GM21825 (cell line): ENCODE results near the gene TKTL1.

Experiments used
- ATAC-seq: cut with Tn5 transposase; IDR thresholded peaks from one replicate; pipeline ENCODE4 v1.9.1; 2021; ENCODE audit warnings: mild to moderate bottlenecking, moderate library complexity; ENCODE audit not compliant: unreplicated experiment

TKTL1 gene

DNA sequence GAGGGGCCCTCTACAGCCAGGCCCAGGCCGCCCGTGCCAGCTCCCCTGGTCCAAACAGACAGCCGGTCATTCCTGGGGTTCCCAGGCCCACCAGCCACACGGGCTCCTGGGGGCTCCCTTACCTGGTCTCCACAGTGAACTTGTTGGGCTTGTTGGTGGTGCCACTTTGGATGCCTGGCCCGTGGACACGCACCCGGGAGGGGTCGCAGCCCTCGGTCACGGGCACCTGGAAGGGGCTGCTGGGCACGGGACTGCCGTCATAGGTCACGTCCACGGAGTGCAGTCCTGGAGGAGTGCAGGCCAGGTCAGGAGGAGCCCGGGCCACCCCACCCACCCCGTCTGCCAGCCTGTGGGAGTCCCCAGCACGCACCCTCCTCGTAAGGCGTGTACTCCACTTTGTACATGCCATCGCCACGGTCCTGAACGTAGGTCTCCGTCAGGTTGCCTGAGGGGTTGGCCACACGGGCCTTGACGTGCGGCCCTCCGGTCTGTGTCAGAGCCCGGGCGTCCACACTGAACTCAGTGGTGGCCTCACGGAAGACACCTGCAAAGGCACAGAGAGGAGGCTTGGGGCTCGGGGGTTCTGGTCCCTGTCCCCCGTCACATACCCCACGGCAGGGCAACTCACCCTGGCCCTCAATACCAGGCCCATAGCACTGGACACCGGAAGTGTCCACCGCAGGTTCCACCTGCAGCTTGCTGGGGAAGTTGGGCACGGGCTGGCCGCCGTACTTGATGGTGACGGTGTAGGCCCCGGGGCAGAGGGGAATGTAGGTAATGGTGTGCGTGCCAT lies 64.0 kb downstream of the TKTL1 start:
- no peak for ATAC-seq

DNA sequence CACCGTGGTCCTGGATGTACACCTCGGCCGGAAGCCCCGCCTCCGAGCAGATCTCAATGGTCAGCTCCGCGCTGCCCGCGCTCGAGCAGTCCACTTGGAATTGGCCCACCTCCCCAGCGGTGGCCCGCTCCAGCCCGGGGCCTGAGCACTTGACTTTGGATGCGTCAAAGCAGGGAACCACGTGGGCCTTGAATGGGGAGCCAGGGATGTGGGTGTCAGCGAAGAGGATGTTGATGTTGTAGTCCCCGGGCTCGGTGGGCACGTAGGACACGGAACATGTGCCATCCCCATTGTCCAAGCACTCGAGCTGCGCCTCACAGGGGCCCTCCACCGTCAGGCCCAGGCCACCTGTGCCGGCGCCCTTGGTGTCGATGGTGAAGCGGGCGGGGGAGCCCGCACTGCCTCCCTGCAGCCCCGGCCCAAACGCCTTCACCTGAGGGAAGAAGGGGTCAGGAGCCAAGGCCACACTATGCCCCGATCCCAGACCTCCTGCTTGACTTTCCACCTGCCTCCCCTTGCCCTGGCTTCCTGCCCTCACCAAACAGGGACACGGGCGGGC lies 64.6 kb downstream of the TKTL1 start:
- no peak for ATAC-seq

GRCh38 chrX:154362085-154362742 lies 66.6 kb downstream of the TKTL1 start:
- ATAC-seq: no peak

DNA sequence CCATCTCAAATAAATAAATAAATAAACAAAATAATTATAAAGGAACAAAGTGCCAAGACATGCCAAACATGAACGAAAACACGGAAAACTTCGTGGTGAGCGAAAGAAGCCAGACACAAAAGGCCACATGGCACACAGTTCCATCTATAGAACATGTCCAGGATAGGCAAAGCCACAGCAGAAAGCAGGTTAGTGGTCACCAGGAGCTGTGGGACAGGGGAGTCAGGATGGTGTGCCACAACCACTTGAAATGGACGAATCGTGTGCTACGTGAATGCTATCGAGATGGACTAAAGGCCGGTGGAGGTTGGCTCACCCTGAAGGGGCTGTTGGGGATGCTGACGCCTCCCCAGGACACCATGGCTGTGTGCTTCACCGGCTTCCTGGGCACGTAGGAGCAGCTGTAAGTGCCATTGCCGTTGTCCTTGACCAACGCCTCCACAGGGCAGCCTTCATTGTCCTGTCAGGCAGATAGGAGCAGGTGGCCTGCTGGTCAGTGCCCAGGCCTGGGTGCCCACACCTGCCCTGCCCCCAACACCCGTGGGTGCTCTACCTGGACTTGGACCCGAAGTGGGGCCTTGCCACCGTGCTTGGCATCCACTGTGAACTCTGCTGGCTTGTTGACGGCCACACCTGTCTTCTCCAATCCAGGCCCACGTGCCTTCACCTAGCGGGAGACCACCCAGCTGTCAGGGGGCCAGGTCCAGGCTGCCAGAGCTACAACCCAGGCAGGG lies 68.3 kb downstream of the TKTL1 start:
- no peak for ATAC-seq

- ATAC-seq: no peak
Measured at GRCh38 chrX:154365052-154365600, 69.5 kb downstream of the TKTL1 start.

DNA sequence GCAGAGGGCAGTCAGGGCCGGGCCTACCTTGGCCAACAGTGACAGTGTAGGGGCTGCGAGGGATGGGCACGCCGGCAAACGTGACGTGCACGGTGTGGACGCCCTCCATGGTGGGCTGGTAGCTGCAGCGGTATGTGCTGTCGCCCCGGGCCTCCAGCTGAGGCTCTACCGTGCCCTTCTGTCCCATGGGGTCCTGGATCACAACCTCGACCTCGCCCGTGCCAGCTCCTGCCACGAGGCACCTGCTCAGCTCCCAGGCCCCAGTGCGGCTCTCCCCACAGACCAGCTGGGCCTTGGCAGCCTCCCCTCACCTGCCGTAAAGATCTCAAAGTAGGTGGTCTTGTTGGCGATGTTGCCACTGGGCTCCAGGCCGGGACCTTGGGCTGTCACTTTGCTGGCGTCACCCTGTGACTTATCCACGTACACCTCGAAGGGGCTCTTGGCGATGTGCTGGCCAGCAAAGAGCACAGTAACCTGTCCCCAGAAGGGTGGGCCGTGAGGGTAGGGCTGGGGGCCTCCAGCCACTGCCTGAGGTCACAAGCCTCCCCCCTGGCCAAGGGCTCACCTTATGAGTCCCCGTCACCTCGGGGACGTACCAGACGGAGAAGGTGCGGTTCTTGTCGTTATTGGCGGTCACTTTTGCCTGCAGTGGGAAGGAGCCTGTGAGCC lies 70.5 kb downstream of the TKTL1 start:
- ATAC-seq: no peak

DNA sequence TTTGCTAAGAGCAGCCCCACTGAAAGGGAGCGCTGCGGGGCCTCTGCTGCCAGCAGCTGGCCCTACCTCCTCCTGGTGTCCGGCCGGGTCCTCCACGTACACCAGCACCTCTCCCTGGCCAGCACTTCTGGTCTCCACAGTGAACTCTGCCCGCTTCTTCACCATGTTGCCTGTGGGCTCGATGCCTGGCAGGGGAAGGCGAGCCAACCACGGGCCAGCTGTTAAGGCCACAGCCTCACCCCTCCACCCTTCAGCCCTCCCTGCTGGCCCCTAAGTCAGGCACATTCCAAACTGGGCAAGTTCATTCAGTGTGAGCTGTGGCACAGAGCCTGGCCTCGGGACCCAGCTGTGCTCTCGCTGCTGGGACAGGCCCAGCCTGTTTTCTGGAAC lies 71.1 kb downstream of the TKTL1 start:
- ATAC-seq: no peak

GRCh38 chrX:154367474-154368308 lies 72.1 kb downstream of the TKTL1 start:
- ATAC-seq: no peak

DNA sequence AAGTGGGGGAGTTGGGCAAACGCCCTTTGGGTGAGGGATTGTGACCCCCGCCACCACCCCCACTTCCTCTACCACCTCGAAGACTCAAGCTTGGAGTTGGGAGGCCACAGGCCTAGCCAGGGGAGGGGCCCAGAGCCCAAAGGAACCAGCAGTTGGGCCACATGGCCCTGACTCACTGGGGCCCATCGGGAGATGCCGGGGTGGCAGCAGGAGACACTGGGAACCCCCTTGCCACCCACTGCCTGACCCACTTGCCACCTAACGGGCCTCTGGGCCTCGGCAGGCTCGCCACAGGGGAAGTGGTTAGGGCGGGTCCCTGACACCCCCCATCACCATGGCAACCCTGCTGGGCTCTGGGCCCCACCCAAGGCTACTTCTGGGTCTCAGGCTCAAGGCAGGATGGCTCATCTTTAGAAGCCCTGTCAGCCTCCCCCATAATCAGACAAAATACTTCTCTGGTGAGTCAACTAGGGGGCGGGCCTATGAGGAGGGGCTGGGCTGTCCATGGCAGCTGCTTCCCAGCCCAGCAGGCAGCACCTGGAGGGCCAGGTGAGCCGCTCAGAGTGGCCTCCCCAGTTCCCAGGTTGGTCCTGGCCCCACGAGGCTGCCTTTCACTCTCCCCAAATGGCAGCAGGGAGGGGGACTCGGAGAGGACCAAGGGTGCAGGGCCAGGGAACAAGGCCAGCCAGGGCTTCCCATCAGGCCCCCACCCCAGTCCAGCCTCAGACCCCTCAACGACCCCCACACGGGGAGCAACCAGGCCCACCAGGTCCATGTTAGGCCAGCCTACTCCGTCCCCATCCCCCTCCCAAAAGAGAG lies 73.2 kb downstream of the TKTL1 start:
- peak; percentile 30 for ATAC-seq

DNA sequence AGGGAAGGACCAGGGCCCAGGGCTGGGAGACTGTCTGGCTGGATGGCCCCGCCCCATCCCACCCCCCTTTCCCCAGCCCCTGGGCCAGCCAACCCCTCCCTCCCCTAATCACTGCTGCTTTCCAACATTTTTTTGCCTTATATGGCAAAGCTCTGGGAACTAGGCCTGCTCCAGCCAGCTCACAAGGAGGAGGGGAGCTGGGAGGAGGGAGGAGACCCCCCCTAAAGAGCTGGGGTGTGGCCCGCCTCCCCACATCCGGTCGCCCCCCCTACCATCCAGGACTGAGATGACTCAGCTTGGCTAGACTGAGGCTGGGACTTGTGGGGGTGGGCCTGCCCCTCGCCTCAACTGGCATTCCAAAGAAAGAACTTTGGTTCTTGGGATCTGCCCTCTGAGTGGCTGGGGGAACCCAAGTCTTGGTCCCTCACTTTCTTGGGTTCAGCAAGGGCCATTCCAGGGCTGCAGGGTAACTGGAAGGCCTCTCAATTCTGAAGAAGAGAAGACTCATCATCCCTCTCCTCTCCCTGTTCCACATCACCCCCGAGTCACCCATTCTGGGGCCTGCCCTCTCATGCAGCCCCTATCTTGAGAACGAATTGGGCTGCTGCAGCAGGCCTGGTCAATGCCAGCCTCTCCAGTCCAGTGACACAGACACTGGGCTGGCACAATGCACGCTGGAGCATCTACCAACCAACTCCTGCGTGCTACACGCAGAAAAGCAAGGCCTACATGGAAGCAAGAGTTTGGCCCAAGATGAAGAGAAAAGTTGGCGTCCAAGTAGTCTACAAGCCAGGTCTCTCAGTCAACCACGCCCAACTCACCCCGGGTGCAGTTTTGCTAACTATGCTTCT lies 74.1 kb downstream of the TKTL1 start:
- no peak for ATAC-seq

- no peak for ATAC-seq
Measured at GRCh38 chrX:154370300-154371016, 74.9 kb downstream of the TKTL1 start.

DNA sequence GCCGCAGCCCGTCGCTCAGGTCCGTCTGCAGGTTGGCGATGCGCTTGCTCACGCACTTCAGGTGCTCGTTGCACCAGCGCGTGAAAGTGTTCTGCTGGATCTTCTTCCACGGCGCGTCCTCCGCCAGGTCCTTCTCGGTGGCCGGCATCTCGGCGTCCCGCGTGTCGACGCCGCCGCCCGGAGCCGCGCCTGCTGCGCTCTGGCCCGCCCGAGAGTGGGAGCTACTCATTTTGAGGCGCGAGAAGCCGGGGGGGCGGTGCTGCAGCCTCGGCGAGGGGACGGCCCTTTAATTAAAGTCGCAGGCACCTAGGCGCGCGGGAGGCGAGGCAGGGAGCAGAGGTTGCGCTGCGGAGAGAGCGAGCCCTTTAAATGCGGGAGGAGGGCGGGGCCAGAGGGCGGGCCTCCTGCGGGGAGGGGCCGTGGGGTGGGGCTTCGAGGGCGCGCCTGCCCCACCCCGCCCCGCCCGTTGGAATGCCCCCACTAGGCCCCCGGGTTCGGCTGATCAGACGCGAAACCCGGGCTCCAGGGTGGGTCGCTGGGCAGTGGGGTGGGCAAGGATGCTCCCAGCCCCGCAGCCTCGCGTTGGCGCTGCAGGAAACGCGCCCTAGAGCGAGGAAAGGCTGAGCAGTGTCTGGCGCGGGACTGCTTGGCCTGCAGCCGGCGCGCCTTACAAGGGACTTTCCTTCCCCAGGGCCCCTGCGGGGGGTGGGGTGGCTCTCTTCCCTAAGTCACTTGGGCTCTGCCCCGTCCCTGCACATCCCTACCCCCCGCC lies 75.6 kb downstream of the TKTL1 start:
- peak; percentile 57 for ATAC-seq

DNA sequence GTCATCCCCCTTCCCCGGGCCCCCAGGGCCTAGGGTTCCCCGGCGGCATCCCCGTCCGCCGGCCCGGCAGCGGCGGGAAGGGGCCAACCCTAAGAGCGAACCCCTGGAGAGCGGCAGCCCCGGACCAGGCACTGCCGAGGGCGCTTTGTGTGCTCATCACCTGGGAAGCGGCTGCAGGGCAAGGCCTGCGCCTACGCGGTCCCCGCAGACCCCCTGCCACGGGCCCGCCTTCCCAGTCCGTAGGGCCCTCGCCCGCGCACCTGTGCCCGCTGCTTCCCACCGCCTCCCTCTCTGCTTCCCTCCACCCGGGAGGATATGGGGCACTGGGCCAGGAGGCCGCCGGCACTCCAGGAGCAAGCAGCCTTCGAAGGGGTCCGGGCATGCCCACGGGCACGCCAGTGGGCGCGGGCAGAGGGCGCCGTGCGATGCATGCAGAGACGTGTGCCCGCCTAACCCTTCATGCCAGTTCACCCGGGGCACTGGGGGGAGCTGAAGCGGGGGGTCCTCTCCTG lies 76.2 kb downstream of the TKTL1 start:
- no peak for ATAC-seq

DNA sequence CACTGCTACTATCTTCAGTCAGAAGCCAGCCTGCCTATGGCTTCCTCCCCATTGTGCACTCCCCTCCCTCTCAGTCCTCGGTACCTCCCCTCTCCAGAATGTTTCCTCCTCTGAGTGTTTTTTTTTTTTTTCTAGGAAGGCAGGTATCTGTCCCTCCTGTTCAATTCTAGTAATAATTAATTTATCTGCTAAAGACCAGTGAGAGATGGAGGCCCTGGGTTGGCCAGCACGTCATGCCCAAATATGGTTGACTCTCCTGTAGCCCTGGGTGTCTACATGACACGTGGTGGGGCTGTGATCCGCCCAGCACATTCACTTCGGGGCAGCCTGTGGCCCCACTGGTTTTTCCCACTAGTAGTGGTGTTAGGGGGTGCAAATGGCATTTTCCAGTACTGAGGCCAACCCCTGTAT lies 77.0 kb downstream of the TKTL1 start:
- no peak for ATAC-seq

DNA sequence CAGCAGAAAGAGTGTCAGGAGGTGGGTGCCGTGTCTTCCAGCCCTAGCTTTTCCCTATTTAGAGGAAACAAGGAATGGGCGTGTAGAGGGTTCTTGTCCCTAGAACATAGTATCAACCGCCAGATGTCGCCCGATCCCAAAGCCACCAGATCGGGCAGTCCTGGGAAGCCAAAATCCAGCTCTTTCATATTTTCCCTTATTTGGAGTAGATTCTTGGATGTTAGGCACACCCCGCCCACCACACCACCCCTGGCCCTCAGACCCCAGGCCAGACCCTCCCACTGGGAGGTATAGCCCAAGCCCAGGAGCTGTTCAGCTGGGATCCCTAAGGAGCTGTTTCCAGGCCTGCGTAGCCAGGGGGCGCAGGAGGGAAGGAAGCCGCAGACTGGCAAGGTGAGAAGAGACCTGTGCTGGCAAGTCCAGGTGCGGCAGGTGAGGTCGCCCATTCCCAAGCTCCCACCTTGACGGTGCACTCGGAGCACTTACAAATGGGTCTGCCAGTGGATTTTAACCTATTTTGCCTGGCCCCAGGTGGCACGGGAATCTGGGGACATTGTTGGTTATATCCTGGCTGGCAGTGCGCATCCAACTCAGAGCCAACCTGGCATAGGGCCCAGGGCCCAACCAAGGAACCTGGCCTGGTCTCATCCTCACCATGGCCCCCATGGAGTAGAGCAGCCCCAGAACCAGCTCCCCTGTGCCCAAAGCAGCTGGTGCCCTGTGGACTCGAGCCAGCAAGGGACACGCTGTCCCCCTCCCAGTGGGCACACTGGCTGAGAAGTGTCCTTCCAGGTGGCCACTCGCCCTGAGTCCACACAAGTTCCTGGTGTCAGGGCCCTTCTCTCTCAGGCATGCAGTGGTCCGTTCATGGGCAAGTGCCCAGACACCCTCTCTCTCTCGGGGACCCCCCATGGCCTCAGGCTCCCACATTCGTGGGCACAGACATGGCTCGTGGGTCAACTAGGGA lies 78.0 kb downstream of the TKTL1 start:
- no peak for ATAC-seq
